Activated CD4-positive, alpha-beta memory T cell treated with anti-CD3 and anti-CD28 coated beads for 36 hours (primary cell): ENCODE results near the gene IL21R. TPM values are rescaled to one million over a fixed set of nuclear protein-coding genes. Genes with fewer than 3 reads are reported as not detected.
"Not testable (repeated sequence)": the region's sequence is repeated elsewhere in the genome, so short reads cannot be mapped to it uniquely, and the experiment has no call there.

Experiments used
- CTCF ChIA-PET: fragments of 350-600 bp; sonication (Branson Sonifier 250); formaldehyde crosslinking; loops from one replicate; lab custom pipeline; 2021; ENCODE audit warnings: antibody characterized with exemption, inconsistent platforms; lab: Charles Lee
- POLR2A ChIA-PET: fragments of 350-600 bp; sonication (Branson Sonifier 250); formaldehyde crosslinking; loops from one replicate; lab custom pipeline; 2021; ENCODE audit warnings: antibody characterized with exemption; lab: Charles Lee
- DNase-seq: peaks from one replicate; pipeline ENCODE4 v3.0.0-alpha.2; 2020
- H3K27ac Mint-ChIP-seq: one replicate; pipeline ENCODE4 v1.8.0; 2021; ENCODE audit warnings: mixed read lengths
- H3K27me3 Mint-ChIP-seq: one replicate; pipeline ENCODE4 v1.8.0; 2021; ENCODE audit warnings: mixed read lengths
- H3K36me3 Mint-ChIP-seq: one replicate; pipeline ENCODE4 v1.8.0; 2021; ENCODE audit warnings: mixed read lengths
- H3K4me1 Mint-ChIP-seq: one replicate; pipeline ENCODE4 v1.8.0; 2021; ENCODE audit warnings: low read depth, mixed read lengths
- H3K4me3 Mint-ChIP-seq: one replicate; pipeline ENCODE4 v1.8.0; 2021; ENCODE audit warnings: mild to moderate bottlenecking, mixed read lengths
- H3K9me3 Mint-ChIP-seq: one replicate; pipeline ENCODE4 v1.8.0; 2021; ENCODE audit warnings: mixed read lengths
- intact Hi-C: fragments of 100-400 bp; cut with micrococcal nuclease; formaldehyde crosslinking; loops from one replicate; pipeline ENCODE4 v1.15.1; 2023
- total RNA-seq, 2 experiments: library from RNA; stranded (reverse); gene quantifications; one replicate each; pipeline ENCODE4 v1.2.3, GENCODE V29; 2021

Gene IL21R
- total RNA-seq, 2 experiments from 2014 or later: 55.0 to 55.9 TPM

DNA sequence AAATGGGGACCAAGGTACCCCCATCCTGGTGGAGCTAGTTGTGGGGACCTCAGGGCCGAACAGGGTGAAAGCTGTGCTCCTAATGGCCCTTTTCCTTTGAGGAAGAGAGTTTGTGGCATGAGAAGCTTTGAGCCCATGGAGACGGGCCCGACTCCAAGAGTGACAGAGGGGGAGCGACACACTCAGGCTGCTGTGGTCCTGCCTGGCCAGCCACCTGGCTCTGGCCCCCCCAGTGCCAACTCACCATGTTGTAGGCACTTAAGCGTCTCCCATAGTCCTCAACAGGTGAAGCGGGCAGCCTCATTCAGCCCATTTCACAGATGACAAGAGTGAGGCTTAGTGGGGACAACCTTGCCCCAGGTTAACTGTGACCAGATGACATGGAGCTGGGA lies 1.6 kb downstream of the IL21R start:
- H3K4me3 Mint-ChIP-seq: peak overlapping the region; percentile 100
- peaks cover 54% of the 10 kb centered on the region for H3K36me3 Mint-ChIP-seq
- no peaks in the 10 kb centered on the region for H3K27me3 Mint-ChIP-seq
- POLR2A ChIA-PET: interaction anchor here (2.0 to 5.6 kb wide), 7 partner anchors 16 to 169 kb away, joined by 10 to 87 read pairs (median 20); no protein-coding TSS in a partner anchor
- no peak for DNase-seq
- H3K9me3 Mint-ChIP-seq: no peaks in the 10 kb centered on the region
- peak overlapping the region; percentile 96 for H3K27ac Mint-ChIP-seq
- intact Hi-C loops: loop anchor here (2.0 kb wide), 3 partner anchors 17 to 85 kb away; no protein-coding TSS in a partner anchor
- H3K4me1 Mint-ChIP-seq: peaks cover 58% of the 10 kb centered on the region
- CTCF ChIA-PET: interaction anchor here (1.0 to 8.5 kb wide), 8 partner anchors 13 to 234 kb away, joined by 3 to 75 read pairs (median 8); no protein-coding TSS in a partner anchor

DNA sequence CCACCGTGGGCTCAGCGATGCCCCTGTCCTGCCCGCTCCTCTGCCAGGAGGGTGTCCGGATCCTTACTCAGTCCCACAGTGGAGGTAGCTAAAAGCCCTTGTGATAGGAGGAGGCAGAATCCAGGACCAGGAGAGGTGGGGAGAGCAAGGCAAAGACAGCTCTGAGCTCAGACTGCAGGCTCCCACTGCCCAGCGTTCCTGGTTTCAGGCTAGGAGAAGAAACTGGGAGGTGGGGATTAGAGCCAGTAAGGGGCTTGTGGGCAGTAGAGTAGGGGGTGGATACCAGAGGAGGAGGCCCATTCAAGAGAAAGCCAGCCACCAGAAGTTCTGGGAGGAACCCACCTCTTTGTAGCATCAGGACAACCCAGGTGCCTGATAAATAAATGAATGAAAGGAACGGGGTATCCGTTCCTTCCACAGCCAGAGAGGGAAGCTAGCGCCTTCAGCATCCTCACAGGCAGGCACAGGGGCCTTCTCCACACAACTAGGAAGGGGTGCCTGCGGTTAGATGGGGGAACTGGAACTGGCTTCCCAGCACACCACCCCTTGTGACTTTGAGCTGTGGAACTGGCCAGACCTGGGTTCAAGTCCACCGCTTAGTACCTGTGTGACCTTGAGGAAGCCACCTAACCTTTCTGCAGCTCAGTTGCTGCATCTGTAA lies 2.3 kb downstream of the IL21R start:
- intact Hi-C loops: loop anchor here (2.0 kb wide), 1 partner anchor 29 kb away; no protein-coding TSS in a partner anchor
- peak overlapping the region; percentile 100 for H3K4me3 Mint-ChIP-seq
- peak; percentile 70 for DNase-seq
- no peaks in the 10 kb centered on the region for H3K27me3 Mint-ChIP-seq
- H3K4me1 Mint-ChIP-seq: peaks cover 60% of the 10 kb centered on the region
- peaks cover 57% of the 10 kb centered on the region for H3K36me3 Mint-ChIP-seq
- H3K9me3 Mint-ChIP-seq: no peaks in the 10 kb centered on the region
- peak overlapping the region; percentile 96 for H3K27ac Mint-ChIP-seq
- POLR2A ChIA-PET: interaction anchor here (0.9 to 5.6 kb wide), 10 partner anchors 13 to 172 kb away, joined by 3 to 87 read pairs (median 16); no protein-coding TSS in a partner anchor
- CTCF ChIA-PET: interaction anchor here (0.5 to 8.5 kb wide), 10 partner anchors 12 to 234 kb away, joined by 3 to 75 read pairs (median 6); no protein-coding TSS in a partner anchor

DNA sequence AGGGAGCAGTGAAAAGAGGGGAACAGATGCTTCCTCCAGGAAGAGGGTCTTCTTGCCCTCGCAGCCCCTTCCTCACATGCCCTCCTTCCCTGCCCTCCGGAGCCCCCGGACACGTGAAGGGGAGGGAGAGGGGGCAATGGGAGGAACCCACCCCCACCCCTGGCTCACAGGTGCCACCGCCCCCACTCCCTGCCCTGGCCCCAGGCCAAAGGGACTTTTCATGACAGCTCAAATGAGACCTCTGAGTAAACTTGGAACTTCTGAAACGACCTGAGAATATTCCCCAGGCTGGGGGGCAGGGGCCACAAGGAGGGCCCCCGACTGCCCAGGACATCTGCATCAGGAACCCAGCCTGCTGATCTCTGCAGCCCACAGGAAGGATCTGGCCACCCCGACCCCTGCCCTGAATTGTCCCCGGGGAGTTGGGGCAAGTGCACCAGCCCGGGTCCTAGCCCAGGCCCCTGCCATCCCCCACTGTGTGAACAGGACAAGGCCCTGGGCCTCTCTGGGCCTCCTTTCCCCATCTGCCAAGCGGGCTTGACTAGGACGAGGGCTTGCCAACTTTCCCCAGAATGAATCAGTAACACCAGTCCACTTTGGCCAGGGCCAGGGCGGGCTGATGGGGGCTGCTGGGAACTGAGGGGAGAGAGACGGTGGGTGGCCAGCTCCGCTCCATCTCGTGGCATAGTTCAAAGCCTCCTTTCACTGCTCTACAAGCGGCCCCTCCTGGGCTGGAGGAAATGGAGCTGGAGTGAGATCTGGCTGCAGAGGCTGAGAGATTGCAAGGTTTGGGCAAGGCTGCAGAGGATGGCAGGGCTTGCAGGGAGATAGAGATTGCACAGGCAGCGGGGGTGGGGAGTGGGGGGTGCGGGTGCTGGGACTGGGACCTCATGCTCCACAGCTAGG lies 3.8 kb downstream of the IL21R start:
- peak; percentile 93 for DNase-seq
- ChIA-PET CTCF (interaction anchor here (0.9 to 8.5 kb wide), 12 partner anchors 10 to 236 kb away, joined by 3 to 75 read pairs (median 6); no protein-coding TSS in a partner anchor), POLR2A (interaction anchor here (1.1 to 5.6 kb wide), 16 partner anchors 10 to 232 kb away, joined by 3 to 87 read pairs (median 14); no protein-coding TSS in a partner anchor)
- intact Hi-C loops: loop anchor here (1.0 to 5.0 kb wide), 3 partner anchors 21 to 153 kb away; no protein-coding TSS in a partner anchor
- Mint-ChIP-seq H3K36me3 (peaks cover 68% of the 10 kb centered on the region), H3K4me1 (peaks cover 63% of the 10 kb centered on the region), H3K27ac (peak overlapping the region; percentile 96), H3K9me3 (no peaks in the 10 kb centered on the region), H3K27me3 (no peaks in the 10 kb centered on the region), H3K4me3 (peak overlapping the region; percentile 100)

DNA sequence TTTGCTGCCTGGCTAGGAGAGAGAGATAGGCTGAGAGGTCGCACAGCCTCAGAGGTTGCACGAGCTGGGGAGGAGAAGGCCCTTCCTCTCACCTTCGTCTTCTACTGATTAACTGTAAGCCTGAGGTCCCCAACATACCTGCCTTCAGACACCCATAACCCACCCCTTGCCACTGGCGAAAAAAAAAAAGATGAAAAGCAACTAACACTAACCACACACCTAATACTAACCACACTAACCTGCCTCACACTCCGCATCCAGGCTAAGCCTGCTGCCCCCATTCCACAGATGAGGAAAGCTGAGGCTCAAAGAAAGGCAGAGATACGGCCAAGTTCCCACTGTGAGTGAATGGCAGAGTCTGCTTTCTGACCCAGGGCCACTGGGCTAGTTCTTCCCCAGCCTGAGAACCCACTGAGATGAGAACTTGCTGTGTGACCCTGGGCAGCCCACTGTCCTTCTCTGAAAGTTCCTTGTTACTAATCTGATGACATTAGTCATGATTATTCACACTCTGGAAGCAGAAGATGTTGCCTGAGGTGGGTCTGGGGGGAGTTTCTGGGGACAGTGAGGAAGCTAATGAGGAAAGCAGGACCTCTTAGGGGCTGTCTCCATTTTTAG lies 4.6 kb downstream of the IL21R start:
- peak; percentile 62 for DNase-seq
- Mint-ChIP-seq H3K4me3 (peak overlapping the region; percentile 100), H3K27me3 (no peaks in the 10 kb centered on the region), H3K27ac (peak overlapping the region; percentile 96), H3K4me1 (peaks cover 62% of the 10 kb centered on the region), H3K36me3 (peaks cover 75% of the 10 kb centered on the region), H3K9me3 (no peaks in the 10 kb centered on the region)
- ChIA-PET CTCF (interaction anchor here (0.9 to 8.5 kb wide), 7 partner anchors 20 to 228 kb away, joined by 3 to 75 read pairs (median 4); no protein-coding TSS in a partner anchor), POLR2A (interaction anchor here (0.7 to 4.7 kb wide), 19 partner anchors 9 to 232 kb away, joined by 3 to 27 read pairs (median 4); partner anchors contain the start of gene KDM8)
- intact Hi-C loops: loop anchor here (1.0 to 5.0 kb wide), 2 partner anchors 20 to 154 kb away; no protein-coding TSS in a partner anchor

DNA sequence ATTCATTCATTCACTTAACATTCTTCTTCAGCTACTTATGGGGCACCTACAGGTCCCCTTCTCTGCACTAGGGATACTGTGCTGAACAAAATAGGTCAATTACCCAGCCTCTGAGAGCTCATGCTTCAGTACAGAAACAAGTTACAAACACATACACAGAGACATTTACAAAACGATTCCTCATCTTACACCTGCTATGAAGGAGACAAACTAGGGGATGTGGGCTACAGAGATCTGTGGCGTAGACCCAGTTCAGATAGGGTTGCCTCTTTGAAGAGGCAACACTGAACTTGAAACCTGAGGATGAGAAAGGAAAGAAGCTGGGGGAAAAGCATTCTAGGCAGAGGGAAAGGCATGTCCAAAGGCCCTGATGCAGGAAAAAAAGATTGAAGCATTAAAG lies 5.2 kb downstream of the IL21R start:
- CTCF ChIA-PET: interaction anchor here (0.9 to 8.5 kb wide), 8 partner anchors 20 to 228 kb away, joined by 3 to 75 read pairs (median 6); no protein-coding TSS in a partner anchor
- DNase-seq: peak; percentile 37
- Mint-ChIP-seq H3K9me3 (peaks cover 5% of the 10 kb centered on the region), H3K36me3 (peaks cover 80% of the 10 kb centered on the region), H3K27me3 (no peaks in the 10 kb centered on the region), H3K4me1 (peaks cover 63% of the 10 kb centered on the region), H3K4me3 (peak overlapping the region; percentile 100), H3K27ac (peak overlapping the region; percentile 96)
- intact Hi-C loops: loop anchor here (5.0 kb wide), 1 partner anchor 155 kb away; no protein-coding TSS in a partner anchor
- POLR2A ChIA-PET: interaction anchor here (0.7 to 3.3 kb wide), 18 partner anchors 9 to 233 kb away, joined by 3 to 27 read pairs (median 5); partner anchors contain the start of gene KDM8

DNA sequence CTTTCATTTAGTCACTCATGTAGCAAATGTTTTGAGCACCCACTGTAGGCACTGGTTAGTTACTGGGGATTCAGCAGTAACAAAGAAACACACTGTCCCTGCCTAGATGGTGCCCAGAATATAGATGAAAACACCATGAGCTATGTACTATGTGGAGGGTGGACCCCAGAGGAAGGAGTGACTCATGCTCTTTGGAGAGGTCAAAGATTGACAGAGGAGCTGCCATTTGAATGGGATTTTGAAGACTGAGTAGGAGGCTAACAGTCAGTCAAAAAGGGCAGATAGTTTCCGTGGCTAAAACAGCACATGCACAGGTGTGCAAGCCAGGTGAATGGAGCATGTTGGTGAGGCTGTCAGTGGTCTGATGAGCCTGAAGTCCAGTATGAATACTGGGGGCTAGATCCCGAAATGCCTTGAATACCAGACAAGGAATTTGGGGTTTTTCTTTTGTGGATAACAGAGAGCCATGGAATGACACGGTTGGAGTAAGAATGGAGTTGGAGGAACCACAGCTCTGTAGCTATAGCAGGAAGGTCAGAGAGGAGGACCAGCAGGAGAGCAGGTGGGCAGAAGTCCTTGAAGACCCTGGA lies 6.1 kb downstream of the IL21R start:
- peaks cover 71% of the 10 kb centered on the region for H3K4me1 Mint-ChIP-seq
- peaks cover 81% of the 10 kb centered on the region for H3K36me3 Mint-ChIP-seq
- ChIA-PET CTCF (interaction anchor here (0.6 to 8.5 kb wide), 6 partner anchors 20 to 228 kb away, joined by 3 to 75 read pairs (median 6); no protein-coding TSS in a partner anchor), POLR2A (interaction anchor here (1.0 to 3.3 kb wide), 10 partner anchors 9 to 204 kb away, joined by 3 to 27 read pairs (median 8); no protein-coding TSS in a partner anchor)
- DNase-seq: peak; percentile 73
- H3K27me3 Mint-ChIP-seq: no peaks in the 10 kb centered on the region
- intact Hi-C loops: loop anchor here (1.0 to 5.0 kb wide), 4 partner anchors 9 to 205 kb away; partner anchors contain the start of gene KDM8
- peak overlapping the region; percentile 96 for H3K27ac Mint-ChIP-seq
- H3K4me3 Mint-ChIP-seq: peak overlapping the region; percentile 100
- H3K9me3 Mint-ChIP-seq: peaks cover 9% of the 10 kb centered on the region

DNA sequence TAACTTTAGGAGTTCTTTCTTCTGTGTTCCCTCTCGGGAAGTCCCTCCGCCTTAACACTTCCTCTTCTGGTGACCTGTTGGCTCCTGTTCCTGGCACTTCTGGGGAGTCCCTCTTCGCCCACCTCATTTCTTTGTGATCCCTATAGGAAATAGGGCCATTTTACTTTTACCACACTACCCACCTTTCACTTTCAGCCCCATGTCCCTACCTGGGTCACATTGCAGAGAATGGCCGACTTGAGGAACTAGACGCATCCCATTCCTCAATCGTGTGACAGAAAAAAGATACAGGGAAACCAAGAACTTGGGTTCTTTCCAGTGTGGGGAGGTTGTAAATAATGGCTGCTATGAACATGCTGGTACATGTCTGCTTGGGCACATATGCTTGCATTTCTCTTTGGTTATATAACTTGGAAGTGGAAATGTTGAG lies 6.6 kb downstream of the IL21R start:
- peak overlapping the region; percentile 100 for H3K4me3 Mint-ChIP-seq
- H3K36me3 Mint-ChIP-seq: peaks cover 81% of the 10 kb centered on the region
- H3K4me1 Mint-ChIP-seq: peaks cover 76% of the 10 kb centered on the region
- peaks cover 9% of the 10 kb centered on the region for H3K9me3 Mint-ChIP-seq
- intact Hi-C loops: loop anchor here (1.0 to 5.0 kb wide), 4 partner anchors 9 to 205 kb away; partner anchors contain the start of gene KDM8
- POLR2A ChIA-PET: interaction anchor here (1.0 to 3.3 kb wide), 7 partner anchors 8 to 205 kb away, joined by 3 to 27 read pairs (median 10); no protein-coding TSS in a partner anchor
- peak; percentile 45 for DNase-seq
- CTCF ChIA-PET: interaction anchor here (0.6 to 8.5 kb wide), 4 partner anchors 34 to 185 kb away, joined by 3 to 75 read pairs (median 9); no protein-coding TSS in a partner anchor
- peak overlapping the region; percentile 96 for H3K27ac Mint-ChIP-seq
- no peaks in the 10 kb centered on the region for H3K27me3 Mint-ChIP-seq

DNA sequence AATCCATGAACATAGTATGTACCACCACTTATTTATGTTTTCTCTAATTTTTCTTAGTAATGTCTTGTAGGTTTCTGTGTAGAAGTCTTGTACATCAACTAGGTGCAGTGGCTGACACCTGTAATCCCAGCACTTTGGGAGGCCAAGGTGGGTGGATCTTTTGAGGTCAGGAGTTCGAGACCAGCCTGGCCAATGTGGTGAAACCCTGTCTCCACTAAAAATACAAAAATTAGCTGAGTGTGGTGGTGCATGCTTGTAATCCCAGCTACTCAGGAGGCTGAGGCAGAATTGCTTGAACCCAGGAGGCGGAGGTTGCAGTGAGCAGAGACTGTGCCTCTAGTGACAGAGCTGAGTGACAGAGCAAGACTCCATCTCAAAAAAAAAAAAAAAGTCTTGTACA lies 8.0 kb downstream of the IL21R start:
- H3K4me1 Mint-ChIP-seq: peaks cover 83% of the 10 kb centered on the region
- H3K27ac Mint-ChIP-seq: peak overlapping the region; percentile 74
- H3K36me3 Mint-ChIP-seq: peaks cover 74% of the 10 kb centered on the region
- intact Hi-C loops: loop anchor here (5.0 kb wide), 1 partner anchor 158 kb away; no protein-coding TSS in a partner anchor
- CTCF ChIA-PET: interaction anchor here (0.6 to 0.7 kb wide), 2 partner anchors 22 to 447 kb away, joined by 3 to 4 read pairs; no protein-coding TSS in a partner anchor
- H3K9me3 Mint-ChIP-seq, H3K27me3 Mint-ChIP-seq, DNase-seq, POLR2A ChIA-PET: not testable (repeated sequence)
- peak overlapping the region; percentile 37 for H3K4me3 Mint-ChIP-seq

DNA sequence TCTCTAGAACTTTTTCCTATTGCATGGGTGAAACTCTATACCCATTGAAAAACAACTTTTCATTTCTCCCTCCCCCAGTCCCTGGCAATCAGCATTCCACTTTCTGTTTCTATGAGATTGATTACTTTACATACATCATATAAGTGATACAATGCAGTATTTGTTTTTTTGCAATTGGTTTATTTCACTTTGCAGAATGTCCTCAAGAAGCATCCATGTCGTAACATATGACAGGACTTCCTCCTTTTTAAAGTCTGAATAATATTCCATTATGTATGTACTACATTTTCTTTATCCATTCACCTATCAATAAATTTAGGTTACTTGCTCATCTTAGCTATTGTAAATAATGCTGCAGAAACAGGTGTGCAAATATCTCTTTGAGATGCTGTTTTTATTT lies 8.8 kb downstream of the IL21R start:
- CTCF ChIA-PET: no interaction called here
- peak overlapping the region; percentile 24 for H3K4me3 Mint-ChIP-seq

DNA sequence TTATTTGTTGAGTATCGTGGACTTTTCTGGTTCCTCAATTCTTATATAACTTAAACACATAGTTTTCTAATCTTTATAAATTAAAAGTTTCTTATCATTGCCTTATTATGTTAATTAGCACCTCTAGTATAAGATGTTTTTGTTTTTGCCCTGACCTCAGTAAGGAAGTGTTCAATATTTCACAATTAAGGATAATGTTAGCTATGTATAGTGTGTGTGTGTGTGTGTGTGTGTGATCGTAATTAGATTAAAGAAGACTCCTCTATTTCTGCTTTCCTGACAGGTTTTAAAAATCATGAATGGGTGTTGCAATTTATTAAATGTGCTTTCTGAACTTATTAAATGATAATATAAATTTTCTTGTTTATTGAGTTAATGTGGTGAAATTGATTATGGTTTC lies 12.0 kb downstream of the IL21R start:
- Mint-ChIP-seq H3K4me1 (peaks cover 75% of the 10 kb centered on the region), H3K4me3 (no peak overlapping the region), H3K27me3 (no peaks in the 10 kb centered on the region), H3K9me3 (peaks cover 9% of the 10 kb centered on the region), H3K36me3 (peaks cover 68% of the 10 kb centered on the region), H3K27ac (peak overlapping the region; percentile 1)
- POLR2A ChIA-PET: no interaction called here
- CTCF ChIA-PET: interaction anchor here (0.5 kb wide), 1 partner anchor 11 kb away, joined by 3 read pairs; no protein-coding TSS in a partner anchor
- DNase-seq: no peak
- intact Hi-C loops: no loop called here

More for the DNA sequence above, 8.8 kb downstream of the IL21R start:
- H3K36me3 Mint-ChIP-seq: peaks cover 74% of the 10 kb centered on the region
- no peaks in the 10 kb centered on the region for H3K27me3 Mint-ChIP-seq
- H3K27ac Mint-ChIP-seq: peak overlapping the region; percentile 74
- peaks cover 9% of the 10 kb centered on the region for H3K9me3 Mint-ChIP-seq
- intact Hi-C loops: no loop called here
- no peak for DNase-seq
- peaks cover 89% of the 10 kb centered on the region for H3K4me1 Mint-ChIP-seq
- POLR2A ChIA-PET: interaction anchor here (0.8 kb wide), 1 partner anchor 207 kb away, joined by 3 read pairs; the partner anchor contains the start of gene KDM8
